HepG2 (cell line): ENCODE data around the gene CUEDC2. TPM values are rescaled to one million over a fixed set of nuclear protein-coding genes. Genes with fewer than 3 reads are reported as not detected.
A peak's percentile ranks its signal among the peaks of the same experiment; 100 is the strongest.

Experiments
- ASH2L ChIP-seq: fragments of 300-600, 200-600 bp; sonication (generic); IDR thresholded peaks from 2 replicates; pipeline ENCODE4 v1.7.0; 2017; ENCODE audit warnings: low read depth, mild to moderate bottlenecking, moderate library complexity, mixed read lengths, low read length; ENCODE audit not compliant: insufficient read length
- FUBP1 ChIP-seq: sonication (generic); formaldehyde crosslinking; IDR thresholded peaks from 2 replicates; pipeline ENCODE4 v1.5.1; 2020; ENCODE audit warnings: missing genetic modification reagents, mild to moderate bottlenecking, borderline replicate concordance
- GATAD2A ChIP-seq: IDR thresholded peaks from 2 replicates; pipeline ENCODE4 v1.6.1; 2016
- GFI1 ChIP-seq: sonication (generic); formaldehyde crosslinking; IDR thresholded peaks from 2 replicates; pipeline ENCODE4 v1.5.0; 2020; ENCODE audit warnings: missing genetic modification reagents, mild to moderate bottlenecking, borderline replicate concordance
- HMG20A ChIP-seq: IDR thresholded peaks from 2 replicates; pipeline ENCODE4 v1.6.1; 2016; ENCODE audit warnings: borderline replicate concordance
- MEF2D ChIP-seq: sonication (generic); formaldehyde crosslinking; IDR thresholded peaks from 2 replicates; pipeline ENCODE4 v1.5.1; 2020; ENCODE audit warnings: mild to moderate bottlenecking, missing genetic modification reagents
- NONO ChIP-seq, 2 experiments: fragments of 450-650 bp in 1 of 2; sonication (generic) in 1 of 2; formaldehyde crosslinking in 1 of 2; IDR thresholded peaks in 1 of 2; conservative IDR thresholded peaks in 1 of 2; 2 replicates each; pipeline versions ENCODE4 v1.6.1 to v1.8.0; 2017 to 2022; ENCODE audit warnings: mild to moderate bottlenecking in 1 of 2, missing genetic modification reagents in 1 of 2, moderate library complexity in 1 of 2
- SMAD1 ChIP-seq: sonication (generic); formaldehyde crosslinking; IDR thresholded peaks from 2 replicates; pipeline ENCODE4 v1.4.0; 2020; ENCODE audit warnings: missing genetic modification reagents, low read depth, mild to moderate bottlenecking, borderline replicate concordance
- ZBTB44 ChIP-seq: sonication (generic); formaldehyde crosslinking; IDR thresholded peaks from 2 replicates; pipeline ENCODE4 v1.4.0; 2020; ENCODE audit warnings: missing genetic modification reagents
- ZFP36L1 ChIP-seq: sonication (generic); formaldehyde crosslinking; IDR thresholded peaks from 2 replicates; pipeline ENCODE4 v1.8.0; 2022; ENCODE audit warnings: mild to moderate bottlenecking, missing genetic modification reagents, moderate library complexity
- ZGPAT ChIP-seq: IDR thresholded peaks from 2 replicates; pipeline ENCODE4 v1.6.1; 2016; ENCODE audit warnings: mild to moderate bottlenecking
- ZNF496 ChIP-seq: sonication (generic); formaldehyde crosslinking; IDR thresholded peaks from 2 replicates; pipeline ENCODE4 v1.8.1; 2023; ENCODE audit warnings: mild to moderate bottlenecking, moderate library complexity, missing genetic modification reagents; ENCODE audit not compliant: insufficient replicate concordance
- ZNF609 ChIP-seq: sonication (generic); formaldehyde crosslinking; IDR thresholded peaks from 2 replicates; pipeline ENCODE4 v1.4.0; 2020; ENCODE audit warnings: mild to moderate bottlenecking, missing genetic modification reagents, borderline replicate concordance
- ZNF788 ChIP-seq: sonication (generic); formaldehyde crosslinking; IDR thresholded peaks from 2 replicates; pipeline ENCODE4 v1.5.0; 2020; ENCODE audit warnings: mild to moderate bottlenecking, missing genetic modification reagents, borderline replicate concordance
- ZNF800 ChIP-seq: sonication (generic); formaldehyde crosslinking; IDR thresholded peaks from 2 replicates; pipeline ENCODE4 v1.4.0; 2020; ENCODE audit warnings: missing genetic modification reagents
- polyA plus RNA-seq, 8 experiments: library from polyadenylated mRNA; depleted of rRNA in 3 of 8; stranded (reverse) in 7 of 8; unstranded in 1 of 8; fragments of >200 nt; fragmentation: Illumina TruSeq in 4 of 8; extraction: Trizol in 4 of 8; gene quantifications; 2 replicates each; pipeline versions ENCODE4 v1.2.1 to v1.2.3, GENCODE V29; 2011 to 2016; ENCODE audit warnings: low read depth in 4 of 8, missing spikeins in 1 of 8, mixed read lengths in 1 of 8; ENCODE audit not compliant: insufficient read depth in 1 of 8
- total RNA-seq, 5 experiments: library from RNA; depleted of rRNA; stranded (reverse); fragments of >200 nt; fragmentation: Illumina TruSeq; extraction: Trizol; gene quantifications; 2 replicates each; pipeline ENCODE4 v1.2.3, GENCODE V29; 2016; ENCODE audit warnings: low read depth in 1 of 5

The CUEDC2 gene
- total and polyA plus RNA-seq, 2 of the 13 experiments (the other 11 are each of a cell fraction or from before 2014, with no cell fraction given), result 13.1 to 18.4 TPM

- TF ChIP-seq ZNF609 (CRISPR knock-in tag) (0 out of 2 replicates have a peak, but pooled peaks have one; percentile 28), ZFP36L1 (CRISPR knock-in tag) (peak; percentile 27; the same call in 1 of the 2 replicates), ZNF788 (CRISPR knock-in tag) (peak; percentile 72), NONO (IDR thresholded peaks at IDR 0.05) (no peak), NONO (CRISPR knock-in tag; conservative IDR thresholded peaks at IDR 0.05) (peak; percentile 38; the same call in 1 of the 2 replicates), HMG20A (CRISPR knock-in tag) (no peak), GFI1 (peak; percentile 71), ZNF800 (CRISPR knock-in tag) (no peak), ASH2L (peak; percentile 27), MEF2D (CRISPR knock-in tag) (no peak), ZBTB44 (CRISPR knock-in tag) (no peak), ZGPAT (CRISPR knock-in tag) (peak; percentile 27; the same call in 1 of the 2 replicates), SMAD1 (CRISPR knock-in tag) (0 out of 2 replicates have a peak, but pooled peaks have one; percentile 32), FUBP1 (peak; percentile 30; the same call in 1 of the 2 replicates), ZNF496 (CRISPR knock-in tag) (no peak), GATAD2A (CRISPR knock-in tag) (peak; percentile 62)
These were observed 2.2 kb upstream of the CUEDC2 start (continued) for GRCh38 chr10:102434394-102435132.
